ENCODE results near the gene MORC4. TPM values are rescaled to one million over a fixed set of nuclear protein-coding genes. Genes with fewer than 3 reads are reported as not detected.

The MORC4 gene
- total RNA-seq, 1 experiment from 2014 or later = 10.2 TPM

GRCh38 chrX:106952988-106953387, 47.0 kb downstream of the MORC4 start:
- DNase-seq (ENCODE audit: low spot score) = no peak

DNA sequence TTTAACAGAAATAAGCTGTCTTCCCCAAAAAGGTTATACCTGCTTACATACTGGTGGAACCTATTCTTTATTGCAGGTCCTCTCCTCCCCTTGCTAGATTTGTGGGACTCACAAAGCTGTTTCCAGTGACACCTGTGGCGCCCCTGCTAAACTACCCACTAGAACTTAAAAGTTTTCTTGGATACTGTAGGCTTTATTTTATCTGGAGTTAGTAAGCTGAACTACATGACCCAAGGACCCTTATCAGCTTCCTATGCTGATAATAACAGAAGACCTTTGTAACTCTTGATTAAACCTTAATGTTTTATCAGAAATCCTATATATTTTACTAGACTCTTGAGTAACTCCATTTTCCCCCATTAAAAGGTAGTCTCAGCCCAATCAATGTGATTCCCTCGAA, 47.5 kb downstream of the MORC4 start:
- DNase-seq (ENCODE audit: low spot score) = no peak

GRCh38 chrX:106952089-106952488, 47.9 kb downstream of the MORC4 start:
- DNase-seq (ENCODE audit: low spot score) = no peak

DNA sequence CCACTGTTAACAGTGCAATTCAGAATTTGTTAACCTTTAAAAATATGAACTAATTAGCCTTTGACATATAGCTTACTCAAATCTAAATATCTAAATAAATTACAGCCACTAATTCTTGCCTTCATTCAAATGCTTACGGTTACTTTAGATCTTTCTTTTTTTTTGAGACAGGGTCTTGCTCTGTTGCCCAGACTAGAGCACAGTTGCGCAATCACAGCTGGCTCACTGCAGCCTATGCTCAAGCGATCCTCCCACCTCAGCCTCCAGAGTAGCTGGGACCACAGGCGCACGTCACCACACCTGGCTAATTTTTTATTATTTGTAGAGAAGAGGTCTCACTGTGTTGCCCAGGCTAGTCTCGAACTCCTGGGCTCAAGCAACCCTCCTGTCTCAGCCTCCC, 48.8 kb downstream of the MORC4 start:
- DNase-seq (ENCODE audit: low spot score) = no peak

DNA sequence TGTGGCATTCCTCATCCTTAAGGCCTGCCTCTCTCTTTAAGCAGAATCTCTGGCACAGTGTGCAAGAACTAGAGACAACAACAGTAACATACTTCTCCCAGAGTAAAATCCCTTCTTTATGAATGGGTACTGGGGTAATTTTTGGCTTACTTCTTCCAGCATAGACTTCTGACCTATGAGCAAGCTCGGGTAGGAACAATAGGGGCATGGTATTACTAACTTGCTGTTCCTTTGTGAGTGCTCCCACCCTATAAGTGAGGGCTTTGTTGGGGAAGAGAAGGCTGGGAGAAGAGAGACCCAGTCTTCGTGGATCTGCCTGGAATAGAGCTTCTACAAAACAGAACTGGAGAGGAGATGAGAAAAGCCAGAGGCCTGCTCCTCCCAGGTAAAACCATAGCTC, 49.6 kb downstream of the MORC4 start:
- no peak for DNase-seq (ENCODE audit: low spot score)

GRCh38 chrX:106949366-106949765, 50.6 kb downstream of the MORC4 start:
- no peak for DNase-seq (ENCODE audit: low spot score)

- DNase-seq (ENCODE audit: low spot score) = no peak
These were observed 51.4 kb downstream of the MORC4 start for GRCh38 chrX:106948641-106949040.

GRCh38 chrX:106946464-106946863, 53.5 kb downstream of the MORC4 start:
- no peak for DNase-seq (ENCODE audit: low spot score)

GRCh38 chrX:106940068-106940467, 59.9 kb downstream of the MORC4 start:
- no peak for DNase-seq (ENCODE audit: low spot score)

DNA sequence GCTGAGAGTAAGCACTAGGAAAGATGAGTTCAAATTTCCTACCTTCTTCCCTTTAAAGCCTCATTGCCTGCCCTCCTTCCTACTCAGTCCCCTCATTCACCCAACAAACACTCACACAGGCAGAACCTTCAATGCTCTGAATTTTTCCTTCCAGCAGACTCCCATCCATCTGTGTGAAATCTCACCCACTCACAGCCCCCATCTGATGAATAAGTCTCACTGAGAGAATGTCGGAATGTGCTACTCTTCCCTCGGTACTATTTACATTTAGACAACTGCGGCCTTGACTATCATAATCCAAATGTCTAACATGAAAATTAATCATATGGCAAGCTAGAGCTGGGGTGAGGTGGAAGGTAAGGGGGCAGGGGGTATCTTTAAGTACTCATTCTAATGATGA, 60.4 kb downstream of the MORC4 start:
- no peak for DNase-seq (ENCODE audit: low spot score)

GRCh38 chrX:106936246-106936645, 63.8 kb downstream of the MORC4 start:
- DNase-seq (ENCODE audit: low spot score) = no peak

DNA sequence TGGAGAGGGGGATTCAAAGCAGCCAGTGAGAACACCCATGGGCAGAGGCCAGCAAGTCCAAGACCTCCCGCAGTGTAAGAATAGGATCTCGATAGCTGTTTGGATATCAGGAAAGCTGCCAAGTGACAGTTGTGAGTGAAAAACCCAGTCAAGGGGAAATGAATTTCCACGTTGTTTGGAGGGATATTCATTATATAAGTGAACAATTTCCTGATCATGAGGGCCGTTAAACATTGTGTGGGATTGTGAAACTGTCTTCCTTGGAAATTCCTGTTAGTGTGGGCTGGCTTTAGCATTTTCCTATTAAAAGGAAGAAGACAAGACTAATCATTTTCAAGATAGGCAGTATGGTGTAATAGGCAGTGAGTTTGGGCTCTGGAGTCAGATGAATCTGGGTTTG, 64.8 kb downstream of the MORC4 start:
- no peak for DNase-seq (ENCODE audit: low spot score)

DNA sequence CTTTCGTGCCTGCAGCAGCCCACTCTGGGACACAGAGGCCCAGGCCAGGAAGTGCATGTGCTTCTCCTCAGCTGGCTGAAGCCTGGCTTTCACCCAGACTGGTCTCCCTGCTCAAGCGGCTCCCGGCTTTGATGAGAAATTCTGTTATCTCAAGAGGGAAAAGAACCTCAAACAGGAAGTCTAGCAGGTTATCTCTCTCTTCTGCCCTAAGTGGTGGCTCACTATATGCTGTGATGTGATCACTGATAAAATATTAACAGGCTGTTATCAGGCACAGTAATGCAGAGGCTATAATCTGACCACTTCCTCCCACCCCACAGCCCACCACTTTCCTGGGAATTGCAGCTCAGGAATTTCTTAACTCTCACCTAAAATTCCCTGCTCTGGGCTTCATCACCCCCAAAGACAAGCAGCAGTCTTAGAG, 66.5 kb downstream of the MORC4 start:
- DNase-seq (ENCODE audit: low spot score) = no peak

DNA sequence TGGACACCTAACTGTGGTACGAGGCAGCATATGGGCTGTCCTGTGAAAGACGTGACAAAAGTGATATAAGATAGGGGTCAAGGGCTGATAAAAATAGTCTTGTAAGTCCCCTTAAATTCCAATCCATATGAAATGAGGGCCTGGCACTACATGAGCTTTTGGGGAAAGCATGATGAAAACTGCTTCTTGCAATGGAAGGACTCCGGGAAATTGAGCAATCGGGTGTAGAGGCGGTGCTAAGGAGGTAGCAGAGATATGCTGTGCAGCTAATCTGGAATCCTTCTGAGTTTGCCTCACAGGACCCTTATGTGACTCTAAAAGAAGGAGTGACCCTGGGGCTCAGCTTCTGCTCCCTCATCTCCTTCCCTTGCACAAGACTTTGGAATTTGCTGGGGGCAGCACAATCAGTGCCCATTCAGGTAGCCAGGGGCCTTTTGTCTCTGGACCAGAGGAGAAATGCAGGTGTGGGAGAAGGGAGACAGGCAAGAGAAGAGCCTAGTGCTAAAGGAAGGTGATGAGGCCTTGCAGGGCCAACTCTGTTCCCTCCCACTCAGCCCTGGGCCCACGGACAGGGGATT, 67.0 kb downstream of the MORC4 start:
- no peak for DNase-seq (ENCODE audit: low spot score)

DNA sequence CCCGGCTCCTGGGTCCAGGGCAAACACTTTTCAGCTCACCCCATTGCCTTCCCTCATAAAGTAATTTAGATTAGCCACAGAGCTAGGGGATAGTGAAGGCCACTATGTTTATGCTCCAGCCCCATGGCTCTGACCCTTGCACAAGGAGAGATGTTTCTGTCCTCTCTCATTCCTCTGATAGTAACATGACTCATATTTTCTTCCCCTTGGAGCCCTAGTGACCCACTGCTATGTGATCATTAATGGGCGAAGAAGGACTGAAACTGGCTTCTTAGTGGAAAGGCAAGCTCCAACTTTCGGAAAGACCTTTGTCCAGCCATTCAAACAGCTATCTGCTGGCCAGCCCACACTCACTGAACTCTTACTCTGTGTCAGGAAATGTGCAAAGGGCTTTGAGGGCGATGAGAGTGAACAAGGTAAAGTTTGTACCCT, 67.5 kb downstream of the MORC4 start:
- no peak for DNase-seq (ENCODE audit: low spot score)

DNA sequence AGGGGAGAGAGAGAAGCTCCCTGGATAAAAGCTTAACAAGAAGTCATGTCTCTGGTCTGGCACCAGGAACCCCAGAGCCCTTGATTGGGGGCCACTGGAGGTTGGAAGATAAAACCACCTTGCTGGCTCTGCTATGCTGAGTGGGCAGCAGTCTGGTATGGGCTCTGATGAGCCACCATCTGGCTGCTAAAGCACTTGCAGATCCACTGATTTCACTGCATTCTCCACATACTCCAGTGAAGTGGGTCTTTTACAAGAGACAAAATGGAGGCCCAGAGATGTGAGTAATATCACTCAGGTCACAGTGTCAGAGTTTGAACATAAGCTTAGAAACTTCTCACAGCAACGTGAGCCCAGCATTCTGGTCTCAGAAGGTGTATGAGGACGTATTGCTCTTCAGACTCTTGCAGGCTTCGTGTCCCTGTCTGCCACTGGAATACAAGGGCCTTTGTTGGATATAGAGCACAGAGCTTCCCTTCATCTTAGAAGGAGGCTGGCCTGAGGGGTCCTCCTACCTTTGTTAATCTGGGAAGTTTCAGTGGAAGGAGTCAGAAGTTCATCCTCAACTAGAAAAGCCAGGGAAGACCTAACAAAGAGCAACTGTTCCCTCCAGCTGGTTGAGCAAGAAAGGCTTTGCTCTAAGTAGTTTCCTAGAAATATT, 68.1 kb downstream of the MORC4 start:
- DNase-seq (ENCODE audit: low spot score) = no peak

GRCh38 chrX:106928227-106928626, 71.8 kb downstream of the MORC4 start:
- no peak for DNase-seq (ENCODE audit: low spot score)

DNA sequence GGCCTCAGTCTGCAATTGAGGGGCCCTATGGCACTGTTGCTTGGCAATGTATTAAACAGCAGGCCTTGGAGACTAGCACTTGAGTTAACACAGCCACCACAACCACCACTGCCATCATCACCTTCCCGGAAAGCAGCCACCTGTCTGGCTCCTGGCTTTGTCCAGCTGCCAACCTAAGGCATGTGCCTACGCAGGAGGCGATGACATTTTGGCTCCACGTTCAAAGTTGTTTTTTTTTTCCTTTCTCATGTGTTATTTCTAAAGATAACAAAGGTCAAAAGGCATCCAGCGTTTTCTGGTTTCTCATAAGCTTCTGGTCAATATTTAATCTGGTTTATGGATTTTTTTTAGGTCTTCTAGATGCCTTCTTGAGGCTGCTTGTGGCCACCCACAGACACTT, 72.3 kb downstream of the MORC4 start:
- DNase-seq (ENCODE audit: low spot score) = no peak

- DNase-seq (ENCODE audit: low spot score) = no peak
These were observed 73.0 kb downstream of the MORC4 start for GRCh38 chrX:106927023-106927422.

DNA sequence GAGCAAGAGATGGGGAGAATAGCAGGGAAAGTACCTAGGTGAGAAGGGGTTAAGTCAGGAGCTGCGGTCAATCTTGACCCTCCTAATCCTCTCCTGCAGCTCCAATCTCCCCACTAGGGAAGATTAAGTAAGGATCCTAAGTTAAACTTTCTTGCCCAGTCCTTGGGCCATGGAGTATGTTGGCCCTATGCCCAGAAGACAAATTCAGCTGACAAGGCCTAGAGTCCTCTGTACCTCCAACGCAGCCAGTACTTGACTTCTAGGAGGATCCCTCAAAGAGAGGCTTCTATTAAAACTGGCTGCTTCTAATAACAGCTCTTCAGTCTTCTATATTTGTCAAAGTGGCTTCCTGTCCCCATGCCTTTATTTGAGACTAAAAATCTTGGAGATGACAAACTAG, 78.4 kb downstream of the MORC4 start:
- DNase-seq (ENCODE audit: low spot score) = no peak

- no peak for DNase-seq (ENCODE audit: low spot score)
These were observed 80.0 kb downstream of the MORC4 start, which contains the start of gene CLDN2 for GRCh38 chrX:106919932-106920452. Gene CLDN2 (plus strand): TSS chrX:106920402. CDS start chrX:106928229, 7,827 bp downstream.

GRCh38 chrX:106917830-106918500, 82.0 kb downstream of the MORC4 start:
- peak; percentile 86 for DNase-seq (ENCODE audit: low spot score)

GRCh38 chrX:106912864-106913263, 87.1 kb downstream of the MORC4 start:
- no peak for DNase-seq (ENCODE audit: low spot score)

Data from H4 (cell line).